ENCODE measurements around the gene ATP1A3.
"Not testable (repeated sequence)": the region's sequence is repeated elsewhere in the genome, so short reads cannot be mapped to it uniquely, and the experiment has no call there.

The ATP1A3 gene

DNA sequence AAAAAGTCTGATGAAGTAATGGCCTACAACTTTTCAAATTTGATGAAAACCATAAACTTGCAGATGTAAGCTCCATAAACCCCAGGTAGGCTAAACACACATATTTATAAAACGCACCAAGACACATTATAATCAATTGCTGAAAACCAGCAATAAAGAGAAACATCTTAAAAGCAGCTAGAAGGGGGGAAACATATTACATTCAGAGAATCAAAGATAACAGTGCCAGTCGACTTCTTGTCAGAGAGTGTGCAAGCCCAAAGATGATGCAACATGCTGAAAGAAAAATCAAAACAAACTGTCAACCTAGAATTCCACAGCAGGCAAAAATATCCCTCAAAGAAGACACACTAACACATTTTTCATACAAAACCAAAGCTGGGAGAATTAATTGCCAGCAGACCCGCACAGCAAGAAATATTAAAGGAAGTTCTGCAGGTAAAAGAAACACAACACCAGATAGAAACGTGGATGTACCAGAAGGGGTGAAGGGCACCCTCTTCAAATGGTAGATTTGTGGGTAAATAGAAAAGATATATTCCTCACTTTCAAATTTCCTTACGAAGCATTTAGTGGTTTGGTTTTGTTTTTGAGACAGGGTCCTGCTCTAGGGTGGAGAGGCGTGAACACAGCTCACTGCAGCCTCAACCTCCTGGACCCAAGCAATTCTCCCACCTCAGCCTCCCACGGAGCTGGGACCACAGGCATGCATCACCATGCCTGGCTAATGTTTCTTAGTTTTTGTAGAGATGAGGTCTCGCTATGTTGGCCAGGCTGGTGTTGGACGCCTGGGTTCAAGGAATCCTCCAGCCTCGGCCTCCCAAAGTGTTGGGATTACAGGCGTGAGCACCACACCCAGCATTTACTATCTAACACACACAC is 16.5 kb upstream of the ATP1A3 start:
- FAIRE-seq, result no peak

GRCh38 chr19:42006569-42006968 is 12.5 kb upstream of the ATP1A3 start:
- no peak for FAIRE-seq

- FAIRE-seq, result no peak
Observed at GRCh38 chr19:42005504-42005903, 11.5 kb upstream of the ATP1A3 start.

GRCh38 chr19:42003506-42004294 is 9.7 kb upstream of the ATP1A3 start:
- FAIRE-seq, result no peak

- FAIRE-seq, result no peak
Observed at GRCh38 chr19:41999878-42000208, 5.8 kb upstream of the ATP1A3 start.

- no peak for FAIRE-seq
Observed at GRCh38 chr19:41999071-41999877, 5.2 kb upstream of the ATP1A3 start.

DNA sequence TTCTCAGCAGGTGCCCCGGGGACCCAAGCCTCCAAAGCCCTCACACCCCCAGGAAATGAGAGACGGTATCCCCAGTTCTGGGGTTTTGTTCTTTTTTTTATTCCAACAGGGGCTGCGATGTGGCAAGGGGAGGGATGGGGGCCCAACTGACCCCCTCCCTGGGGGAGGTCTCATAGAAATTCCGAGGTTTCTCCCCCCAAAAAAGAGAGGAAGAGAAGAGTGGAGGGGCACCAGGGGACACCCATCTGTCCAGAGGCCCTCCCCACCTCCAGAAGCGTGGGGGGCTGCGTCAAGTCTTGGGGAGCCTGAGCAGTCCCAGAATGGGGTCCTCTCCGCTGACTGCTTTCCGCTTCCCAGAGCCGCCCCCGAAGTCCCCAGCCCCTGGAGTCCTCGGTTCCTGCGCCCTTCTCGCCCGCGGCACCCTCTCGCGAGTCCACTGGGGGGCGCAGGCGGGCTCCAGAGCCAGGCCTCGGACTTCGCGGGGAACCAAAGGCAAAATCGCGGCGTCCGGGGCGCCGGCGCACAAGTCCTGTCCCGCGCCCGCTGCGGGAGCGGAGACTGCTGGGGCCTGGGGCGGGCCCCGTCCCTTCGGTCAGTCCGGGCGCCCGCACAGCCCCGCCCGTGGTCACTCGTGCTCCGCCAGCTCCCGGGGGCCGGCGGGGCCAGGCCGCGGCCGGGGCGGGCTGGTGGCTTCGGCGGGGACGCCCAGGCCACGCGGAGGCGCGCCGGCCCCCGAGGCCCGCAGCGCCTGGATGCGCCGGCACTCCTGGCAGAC is 4.4 kb upstream of the ATP1A3 start:
- no peak for FAIRE-seq

DNA sequence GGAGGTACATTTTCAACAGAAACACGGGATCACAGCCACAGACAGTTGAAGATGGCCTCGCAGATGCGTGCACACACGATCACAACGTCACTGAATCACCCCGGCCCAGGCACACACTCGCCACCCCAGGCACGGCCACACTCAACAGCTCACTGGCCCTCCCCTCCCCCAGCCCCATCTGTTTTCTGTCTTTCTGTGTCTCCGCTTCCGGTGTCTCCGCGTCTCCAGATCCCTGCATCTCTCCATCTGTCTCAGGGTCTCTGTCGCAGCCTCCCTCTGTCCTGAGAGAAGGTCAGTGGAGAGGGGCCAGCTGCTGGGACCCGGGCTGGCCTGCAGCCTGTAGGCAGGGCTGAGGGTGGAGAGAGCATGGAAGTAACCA is 3.8 kb upstream of the ATP1A3 start:
- FAIRE-seq, result no peak

- no peak for FAIRE-seq
Observed at GRCh38 chr19:41997121-41997850, 3.3 kb upstream of the ATP1A3 start.

- no peak for FAIRE-seq
Observed at GRCh38 chr19:41995959-41996797, 2.1 kb upstream of the ATP1A3 start.

GRCh38 chr19:41994994-41995958 is 1.2 kb upstream of the ATP1A3 start:
- FAIRE-seq, result no peak

GRCh38 chr19:41994521-41994971 is 516 bp upstream of the ATP1A3 start:
- FAIRE-seq, result no peak

- FAIRE-seq, result not testable (repeated sequence)
Observed at GRCh38 chr19:41991925-41992569, 2.0 kb downstream of the ATP1A3 start.

DNA sequence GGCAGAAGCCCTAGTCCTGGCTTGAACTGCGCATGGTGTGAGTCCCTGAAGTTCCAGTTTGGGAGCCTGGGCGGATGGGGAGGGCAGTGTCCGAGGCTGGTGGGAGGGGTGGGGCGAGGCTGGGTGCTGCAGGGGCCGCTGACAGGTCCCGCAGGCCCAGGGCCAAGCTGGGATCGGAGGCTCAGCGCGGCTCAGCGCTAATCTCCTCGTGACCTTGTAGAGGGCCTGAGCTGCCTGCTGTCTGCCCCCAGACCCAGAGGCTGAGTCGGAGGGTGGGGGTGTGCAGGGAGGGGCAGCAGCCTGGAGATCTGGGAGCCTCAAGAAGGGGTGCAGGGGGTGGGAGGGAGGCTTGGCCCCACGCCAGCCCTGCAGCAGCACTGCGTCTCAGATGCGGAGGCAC is 3.0 kb downstream of the ATP1A3 start:
- FAIRE-seq, result no peak

DNA sequence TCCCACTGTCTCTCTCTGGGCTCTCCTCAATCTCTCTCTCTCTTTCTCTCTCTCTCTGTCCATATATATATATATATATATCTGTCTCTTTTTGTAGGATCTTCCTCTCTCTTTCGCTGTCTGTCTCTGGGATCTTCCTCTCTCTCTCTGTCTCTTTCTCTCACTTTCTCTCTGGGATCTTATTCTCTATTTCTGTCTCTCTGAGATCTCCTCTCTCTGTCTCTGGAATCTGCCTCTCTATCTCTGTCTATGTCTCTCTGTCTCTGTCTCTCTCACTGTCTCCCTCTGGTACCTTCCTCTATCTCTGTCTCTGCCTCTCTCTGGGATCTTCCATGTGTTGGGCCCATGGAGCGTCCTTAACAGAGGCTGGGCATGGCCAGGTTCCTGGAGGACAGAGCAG is 3.4 kb downstream of the ATP1A3 start:
- no peak for FAIRE-seq

DNA sequence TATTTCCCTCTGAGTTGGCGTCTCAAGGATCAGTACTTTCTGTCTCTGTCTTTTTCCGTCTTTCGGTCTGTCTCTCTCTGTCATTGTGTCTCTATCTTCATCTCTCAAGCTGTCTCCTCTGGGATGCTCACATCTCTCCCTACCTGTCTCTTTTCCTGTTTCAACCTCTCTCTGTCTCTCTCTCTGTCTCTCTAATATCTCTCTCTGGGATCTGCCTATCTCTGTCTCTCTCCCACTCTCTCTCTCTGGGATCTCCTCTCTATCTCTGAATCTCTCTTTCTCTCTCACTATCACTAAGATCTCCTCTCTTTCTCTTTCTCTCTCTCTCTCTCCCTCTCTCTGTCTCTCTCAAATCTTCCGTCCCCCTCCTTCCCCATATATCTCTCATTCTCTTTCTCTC is 4.0 kb downstream of the ATP1A3 start:
- no peak for FAIRE-seq

DNA sequence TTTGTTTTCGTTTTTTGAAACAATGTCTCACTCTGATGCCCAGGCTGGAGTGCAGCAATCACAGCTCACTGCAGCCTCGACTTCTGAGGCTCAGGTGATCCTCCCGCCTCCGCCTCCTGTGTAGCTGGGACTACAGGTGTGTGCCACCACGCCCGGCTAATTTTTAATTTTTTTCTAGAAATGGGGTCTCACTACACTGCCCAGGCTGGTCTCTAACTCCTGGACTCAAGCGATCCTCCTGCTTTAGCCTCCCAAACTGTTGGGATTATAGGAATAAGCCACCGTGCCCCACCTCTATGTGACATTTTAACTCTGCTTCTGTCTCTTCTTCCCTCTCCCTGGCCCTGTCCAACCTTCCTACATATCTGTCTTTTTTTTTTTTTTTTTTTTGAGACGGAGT is 5.1 kb downstream of the ATP1A3 start:
- no peak for FAIRE-seq

DNA sequence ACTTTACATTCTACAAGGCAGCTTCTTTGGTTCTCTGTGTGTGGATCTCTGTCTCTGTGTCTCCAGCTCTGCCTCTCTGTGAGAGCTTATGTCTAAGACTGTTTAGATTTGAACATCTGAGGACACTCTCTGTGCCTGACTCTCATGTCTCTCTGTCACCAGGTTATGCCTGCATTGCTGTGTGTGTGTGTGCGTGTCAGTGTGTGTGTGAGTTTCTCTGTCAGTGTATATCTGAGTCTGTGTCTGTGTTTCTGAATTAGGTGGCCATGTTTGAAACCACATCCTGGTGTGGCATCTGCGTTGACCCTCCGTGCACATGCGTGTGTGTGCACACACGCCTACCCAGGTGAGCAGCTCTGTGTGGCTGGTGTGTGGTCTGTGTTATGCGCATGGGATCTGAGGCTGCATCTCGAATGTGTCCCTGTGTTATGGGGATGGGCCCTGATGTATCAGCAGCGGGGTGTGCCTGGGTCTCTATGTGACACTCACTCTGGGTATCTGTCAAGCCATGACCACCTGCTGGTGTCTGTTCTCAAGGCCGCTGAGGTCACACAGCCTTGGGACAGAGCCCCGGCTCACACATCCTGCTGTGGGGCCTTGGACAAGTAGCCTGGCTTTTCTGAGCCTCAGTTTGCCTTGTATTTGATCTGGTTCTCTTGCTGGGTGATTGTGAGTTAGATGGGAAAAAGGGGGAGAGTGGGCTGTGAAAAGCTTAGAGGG is 6.7 kb downstream of the ATP1A3 start:
- FAIRE-seq, result no peak

Measured in colon (tissue), 2 donors.